ENCODE measurements around the gene RASSF8.

RASSF8 gene

DNA sequence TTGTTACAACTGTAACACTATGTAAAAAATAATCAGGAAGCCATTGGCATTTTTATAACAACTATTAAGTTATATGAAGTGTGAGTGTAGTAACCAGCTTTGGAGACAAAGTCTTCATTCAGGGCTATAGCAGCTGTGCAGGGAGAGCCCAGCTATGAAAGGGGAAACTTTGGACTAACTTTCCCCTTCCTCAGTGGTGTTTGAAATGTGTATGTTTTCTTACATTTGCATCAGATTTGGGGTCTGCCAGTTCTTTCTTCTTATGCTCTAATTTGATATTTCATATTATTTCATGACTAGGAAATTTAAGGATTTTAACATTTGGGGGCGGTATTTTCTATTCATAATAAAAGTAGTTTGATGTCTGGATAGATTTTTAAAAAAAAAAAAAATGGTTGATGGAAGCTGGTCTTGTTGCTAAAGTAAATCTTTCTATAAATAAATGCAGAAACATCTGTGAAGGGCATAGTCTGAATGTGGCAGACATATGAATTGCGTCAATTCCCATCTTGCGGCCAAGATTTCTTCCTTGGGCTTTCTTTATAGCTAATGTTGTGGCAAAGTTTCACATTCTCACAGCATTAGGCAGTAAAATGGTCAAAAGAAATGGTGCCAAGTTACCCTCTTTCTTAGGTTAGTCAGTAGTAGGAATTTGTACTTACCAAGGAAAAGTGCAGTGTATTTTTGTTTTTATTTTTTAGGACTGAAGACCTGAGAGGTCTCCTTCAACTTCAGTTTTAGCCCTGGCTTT lies 35.6 kb downstream of the RASSF8 start:
- DNase-seq (ENCODE audit: low read depth): no peak

DNA sequence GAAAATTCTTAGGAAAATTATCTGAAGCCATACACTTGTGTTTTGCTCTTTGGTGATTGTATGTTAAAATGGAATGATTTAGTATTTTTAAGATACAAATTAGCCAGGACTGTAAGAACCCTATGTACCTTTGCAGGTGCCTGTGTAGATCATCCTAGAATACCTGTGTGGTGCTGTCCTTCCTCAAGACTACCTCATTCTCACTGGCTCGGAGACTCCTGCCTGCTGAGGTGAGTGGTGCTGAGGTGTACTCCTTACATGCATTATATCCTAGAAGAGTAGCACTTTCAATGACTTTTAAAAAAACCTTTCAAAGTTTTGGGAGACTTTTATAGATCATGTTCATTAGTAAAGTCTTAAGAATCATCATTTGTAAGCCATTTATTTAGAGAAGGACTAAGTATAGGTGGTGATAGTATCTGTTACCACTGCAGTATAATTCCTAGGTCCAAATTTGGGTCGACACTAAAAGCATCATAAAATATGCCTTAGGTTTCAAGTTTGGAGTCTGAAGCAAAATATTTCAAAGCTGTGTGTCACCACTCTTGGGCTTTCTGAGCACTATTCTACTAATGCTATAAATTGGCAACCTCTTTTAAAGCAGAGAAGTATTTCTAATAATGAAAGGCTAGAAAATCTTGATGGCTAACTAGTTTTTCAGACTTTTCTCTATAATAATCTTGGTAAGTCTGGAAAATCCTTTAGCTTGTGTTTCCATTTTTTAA lies 36.6 kb downstream of the RASSF8 start:
- DNase-seq (ENCODE audit: low read depth): no peak

DNA sequence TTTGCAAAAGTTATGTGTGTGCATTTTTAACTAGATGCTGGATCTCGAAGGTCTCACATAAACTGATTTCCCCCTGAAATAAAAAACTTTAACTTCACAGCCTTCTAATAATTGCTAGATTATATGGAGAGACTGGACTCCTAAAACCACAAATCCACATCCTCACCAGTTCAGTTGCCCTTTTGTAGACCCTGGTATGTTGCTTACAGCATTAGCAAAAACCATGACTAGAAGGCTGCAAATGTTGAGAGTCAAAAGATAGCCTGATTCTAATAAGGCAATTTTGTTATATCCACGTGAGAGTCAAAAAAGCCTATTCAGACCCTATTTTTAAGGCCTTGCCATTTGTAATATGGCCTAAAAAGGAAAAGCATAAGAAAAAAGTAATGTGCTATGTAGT lies 37.4 kb downstream of the RASSF8 start:
- no peak for DNase-seq (ENCODE audit: low read depth)

DNA sequence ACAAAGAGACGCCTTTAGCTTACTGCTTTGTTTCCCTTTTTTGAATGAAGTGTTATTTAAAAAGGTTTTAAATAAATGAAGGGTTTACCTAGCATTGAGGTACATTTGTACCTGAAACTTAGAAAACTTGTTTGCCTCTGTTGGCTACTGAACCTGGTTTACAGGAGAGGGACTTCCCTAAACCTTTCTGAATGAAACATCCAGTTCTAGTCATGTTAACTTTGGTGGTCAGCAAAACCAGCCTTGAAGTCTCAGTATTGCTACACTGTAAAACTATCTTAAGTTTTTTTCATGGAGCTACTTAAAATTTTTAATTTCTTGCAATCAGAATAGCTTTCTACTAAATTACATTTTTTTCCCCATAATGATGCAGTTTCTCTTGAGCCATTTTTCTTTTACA lies 38.2 kb downstream of the RASSF8 start:
- DNase-seq (ENCODE audit: low read depth): no peak

DNA sequence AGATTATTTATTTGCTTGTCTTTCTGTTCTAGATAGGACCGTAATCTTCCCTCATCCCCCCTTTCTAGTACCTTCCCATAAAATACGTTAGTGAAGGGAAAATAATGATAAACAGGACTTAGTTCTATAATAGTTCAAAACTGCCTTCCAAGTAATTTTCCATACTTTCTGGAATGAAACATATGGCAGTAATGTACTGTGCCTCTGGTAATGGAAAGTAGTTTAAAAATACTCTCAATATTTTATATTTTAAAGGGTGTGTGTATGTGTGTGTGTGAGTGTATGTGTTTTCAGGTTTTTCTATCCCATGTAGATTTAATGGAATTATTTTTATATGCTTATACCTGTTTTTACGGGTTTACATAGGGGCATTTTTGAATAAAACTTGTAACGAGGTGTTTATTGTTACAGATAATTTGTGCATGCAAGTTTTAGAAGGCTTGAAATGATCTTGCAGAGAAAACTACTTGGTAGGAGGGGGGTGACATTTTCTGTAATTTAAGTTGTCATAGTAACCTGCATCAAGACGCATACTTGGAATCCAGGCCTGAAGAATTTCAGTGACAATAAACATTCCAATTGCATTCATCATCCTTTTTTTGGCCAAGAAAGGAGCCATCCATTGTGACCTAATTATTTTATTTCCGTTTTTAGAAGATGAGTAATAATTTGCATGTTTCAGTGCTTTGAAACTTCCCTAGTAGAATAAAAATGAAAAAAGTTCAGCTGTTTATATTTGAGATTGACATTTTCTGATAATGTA lies 38.9 kb downstream of the RASSF8 start:
- DNase-seq (ENCODE audit: low read depth): no peak

DNA sequence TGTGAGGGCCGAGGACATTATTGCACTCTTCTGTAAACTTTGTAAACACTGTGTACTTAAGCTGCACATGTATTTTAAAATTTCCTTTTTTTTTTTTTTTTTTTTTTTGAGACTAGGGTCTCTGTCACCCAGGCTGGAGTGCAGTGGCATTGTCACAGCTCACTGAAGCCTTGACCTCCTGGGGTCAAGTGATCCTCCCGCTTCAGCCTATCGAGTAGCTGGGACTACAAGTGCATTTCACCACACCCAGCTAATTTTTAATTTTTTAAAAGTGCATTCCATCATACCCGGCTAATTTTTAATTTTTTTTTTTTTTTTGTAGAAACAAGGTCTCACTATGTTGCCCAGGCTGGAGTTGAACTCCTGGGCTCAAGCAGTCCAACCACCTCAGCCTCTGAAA lies 42.4 kb downstream of the RASSF8 start:
- no peak for DNase-seq (ENCODE audit: low read depth)

DNA sequence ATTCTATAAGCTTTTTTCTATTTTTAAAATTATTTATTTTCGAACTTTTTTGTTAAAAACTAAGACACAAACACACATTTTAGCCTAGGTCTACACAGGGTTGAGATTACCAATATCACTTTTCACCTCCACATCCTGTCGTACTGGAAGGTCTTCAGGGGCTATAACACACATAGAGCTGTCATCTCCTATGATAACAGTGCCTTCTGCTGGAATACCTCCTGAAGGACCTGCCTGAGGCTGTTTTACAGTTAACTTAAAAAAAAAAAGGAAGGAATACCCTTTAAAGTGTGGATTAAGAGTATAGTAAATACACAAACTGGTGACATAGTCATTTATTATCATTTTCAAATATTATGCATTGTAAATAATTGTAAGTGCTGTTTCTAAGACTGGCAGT lies 43.0 kb downstream of the RASSF8 start:
- no peak for DNase-seq (ENCODE audit: low read depth)

DNA sequence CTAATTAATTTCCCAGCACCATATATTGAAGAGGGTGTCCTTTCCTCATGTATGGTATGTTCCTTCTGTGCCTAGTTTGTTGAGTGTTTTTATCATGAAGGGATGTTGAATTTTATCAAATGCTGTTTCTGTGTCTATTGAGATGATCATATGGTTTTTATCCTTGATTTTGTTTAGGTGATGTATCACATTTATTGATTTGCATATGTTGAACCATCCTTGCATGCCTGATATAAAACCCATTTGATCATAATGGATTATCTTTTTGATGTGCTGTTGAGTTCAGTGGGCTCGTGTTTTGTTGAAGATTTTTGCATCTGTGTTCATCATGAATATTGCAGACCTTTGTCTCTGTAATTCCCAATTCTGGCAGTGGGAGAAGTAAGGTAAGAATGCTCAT lies 44.6 kb downstream of the RASSF8 start:
- DNase-seq (ENCODE audit: low read depth): no peak

DNA sequence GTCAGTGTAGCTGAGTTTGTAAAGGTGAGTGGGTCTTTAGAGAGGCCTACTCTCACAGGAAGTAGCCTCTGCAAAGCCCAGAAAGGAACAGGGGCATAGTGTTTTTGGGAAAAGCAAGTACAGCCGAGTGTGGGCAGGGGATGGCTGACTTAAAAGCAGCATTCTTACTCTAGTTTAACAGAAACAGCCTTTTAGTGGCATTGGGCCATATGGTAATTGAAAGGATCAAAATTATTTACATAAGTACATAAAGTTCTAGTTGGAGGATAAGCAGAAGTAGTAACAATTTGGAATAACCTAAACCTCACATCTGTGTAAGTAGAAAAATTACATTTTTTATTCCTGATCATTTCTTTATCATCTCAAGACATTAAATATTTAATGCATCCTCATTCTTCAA lies 49.1 kb downstream of the RASSF8 start:
- no peak for DNase-seq (ENCODE audit: low read depth)

DNA sequence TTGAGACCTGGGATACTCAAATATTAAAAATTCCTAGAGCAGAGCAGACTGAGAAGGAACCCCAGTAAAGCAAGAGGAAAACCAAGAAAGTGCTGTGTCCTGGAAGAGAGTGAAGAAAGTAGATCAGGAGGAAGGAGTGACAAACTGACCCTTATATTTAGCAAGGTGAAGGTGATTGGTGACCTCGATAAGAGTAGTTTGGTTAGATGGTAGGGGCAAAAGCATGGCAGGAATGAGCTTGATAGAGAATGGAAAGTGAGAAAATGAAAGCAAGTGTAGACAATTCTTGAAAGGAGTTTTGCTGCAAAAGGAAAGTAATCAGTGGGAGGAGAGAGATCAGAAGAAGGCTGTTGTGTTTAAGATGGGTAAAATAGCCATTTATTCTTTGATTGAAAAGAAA lies 51.1 kb downstream of the RASSF8 start:
- DNase-seq (ENCODE audit: low read depth): no peak

DNA sequence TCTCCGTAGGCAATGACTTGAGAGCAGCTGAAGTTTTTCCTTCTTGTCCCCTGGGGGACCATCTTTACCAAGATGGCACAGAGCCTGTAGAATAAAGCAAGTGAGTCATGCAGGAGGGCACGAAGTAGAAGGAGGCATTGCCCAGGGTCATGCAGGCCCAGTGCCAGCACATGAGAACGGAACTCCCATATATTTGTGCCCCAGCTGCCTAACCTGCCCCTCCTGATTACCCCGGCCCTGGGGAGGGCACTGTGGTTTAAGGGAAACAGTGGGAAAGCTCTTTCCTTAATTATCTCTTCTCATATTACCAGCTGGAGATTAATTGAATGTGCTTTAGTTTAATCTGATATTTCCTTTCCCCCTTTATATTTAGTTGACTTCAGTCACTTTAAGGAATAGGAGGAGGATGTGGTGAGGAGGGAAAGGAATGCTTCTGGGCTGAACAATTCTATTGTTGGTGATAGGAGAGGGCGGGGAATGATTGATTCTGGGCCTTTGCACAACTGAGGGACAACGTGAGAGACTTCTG lies 51.9 kb downstream of the RASSF8 start:
- no peak for DNase-seq (ENCODE audit: low read depth)

DNA sequence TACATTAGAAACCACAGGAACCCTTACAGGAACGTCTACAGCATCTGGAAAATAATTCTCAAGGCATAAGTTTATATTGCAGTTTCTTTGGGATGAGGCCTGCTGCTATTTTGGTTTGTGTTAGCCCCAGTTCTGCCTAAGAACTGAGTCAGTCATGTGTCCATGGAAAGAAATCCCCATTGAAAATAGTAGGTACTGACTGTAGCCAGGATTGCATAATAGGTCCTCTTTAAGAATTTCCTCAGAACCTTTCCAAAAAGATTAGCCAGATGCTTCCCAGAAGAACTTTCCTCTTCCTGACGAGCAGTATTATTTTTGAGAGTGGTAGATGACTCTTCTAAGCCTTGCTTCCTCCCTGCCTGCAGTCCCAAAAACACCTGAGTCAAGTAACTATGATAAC lies 52.6 kb downstream of the RASSF8 start:
- no peak for DNase-seq (ENCODE audit: low read depth)

DNA sequence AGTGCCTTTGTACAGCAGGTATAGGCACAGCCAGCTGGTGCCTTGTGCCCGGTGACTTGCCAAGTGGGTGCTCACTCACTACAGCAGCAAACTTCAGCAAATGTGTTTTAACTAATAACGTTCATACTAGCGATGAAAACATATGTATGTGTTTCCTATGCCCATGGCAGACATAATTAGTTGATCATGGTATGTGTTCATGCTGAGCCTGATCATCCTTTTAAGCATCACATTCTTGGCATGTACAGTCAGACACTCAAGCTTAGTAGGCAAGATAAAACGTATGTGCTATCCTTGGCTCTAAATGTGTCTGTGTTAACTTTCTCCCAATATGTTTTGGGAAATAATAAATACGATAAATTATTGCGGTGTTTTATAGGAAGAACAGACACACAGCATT lies 55.6 kb downstream of the RASSF8 start:
- DNase-seq (ENCODE audit: low read depth): no peak

DNA sequence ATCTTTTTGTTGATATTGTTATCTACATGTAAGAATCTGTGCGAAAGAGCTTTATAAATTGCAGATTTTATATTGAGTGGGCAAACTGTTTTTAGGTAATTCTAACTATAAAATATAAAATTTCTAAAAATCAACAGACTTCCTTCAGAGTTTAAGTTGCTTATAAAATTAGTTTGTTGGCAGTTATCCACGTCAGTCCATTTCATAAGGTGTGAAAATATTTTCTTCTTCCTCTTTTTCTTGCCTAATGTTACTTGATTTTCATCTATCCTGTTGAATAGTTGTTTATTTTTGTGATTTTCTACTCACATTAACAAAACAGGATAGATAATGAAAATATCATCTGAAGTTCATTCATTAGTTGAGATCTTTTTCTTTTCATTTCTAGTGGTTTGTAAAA lies 58.0 kb downstream of the RASSF8 start:
- no peak for DNase-seq (ENCODE audit: low read depth)

DNA sequence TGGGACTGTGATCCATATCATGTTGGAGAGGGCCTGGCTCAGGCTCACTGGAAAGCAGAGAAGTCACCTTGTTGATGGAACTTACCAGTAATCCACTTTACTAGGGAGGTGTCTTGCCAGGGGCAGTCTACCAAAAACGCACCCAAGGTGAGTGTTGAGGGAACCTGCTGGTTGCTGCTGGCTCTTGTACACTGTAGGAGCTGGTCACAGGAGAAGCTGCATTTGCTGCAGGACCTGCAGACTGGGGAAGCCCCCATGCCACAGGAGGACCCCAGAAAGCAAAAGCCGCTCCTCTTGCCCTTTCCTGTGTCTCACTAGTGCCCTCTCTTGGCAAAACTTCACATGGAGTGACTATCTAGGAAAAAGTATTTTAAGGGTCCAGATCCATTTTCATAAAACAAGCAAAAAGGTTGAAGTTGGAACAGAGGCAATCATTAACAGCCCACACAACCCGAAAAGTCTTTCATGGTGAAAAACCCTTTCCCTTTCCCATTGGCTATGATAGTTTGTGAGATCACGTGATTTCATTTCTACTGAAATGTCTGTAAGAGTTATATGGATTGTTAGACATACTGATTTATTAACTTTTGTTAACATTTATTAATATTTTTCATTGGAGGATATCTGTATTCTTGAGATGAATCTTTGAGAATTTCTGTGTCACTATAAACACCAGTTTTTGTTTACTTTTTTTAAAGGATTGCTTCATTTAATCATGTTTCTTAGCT lies 59.2 kb downstream of the RASSF8 start:
- no peak for DNase-seq (ENCODE audit: low read depth)

DNA sequence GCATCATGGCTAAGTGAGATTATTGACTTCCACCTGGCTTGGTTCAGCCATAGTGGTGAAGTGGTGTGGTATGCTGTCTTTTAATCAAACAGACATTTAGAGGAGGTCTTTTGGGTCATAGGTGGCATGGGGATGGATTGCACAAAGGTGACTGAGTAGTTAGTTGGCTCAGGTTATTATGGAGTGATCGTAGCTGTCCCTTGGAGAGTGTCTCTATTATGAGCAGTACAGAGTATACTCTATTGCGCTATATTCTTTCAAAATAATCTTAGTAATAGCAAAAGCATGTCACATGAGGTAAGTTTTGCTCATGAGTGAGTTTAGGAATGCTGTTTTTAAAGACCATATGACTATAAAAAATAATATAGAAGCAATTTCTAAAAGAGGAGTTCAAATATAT lies 60.4 kb downstream of the RASSF8 start:
- DNase-seq (ENCODE audit: low read depth): no peak

DNA sequence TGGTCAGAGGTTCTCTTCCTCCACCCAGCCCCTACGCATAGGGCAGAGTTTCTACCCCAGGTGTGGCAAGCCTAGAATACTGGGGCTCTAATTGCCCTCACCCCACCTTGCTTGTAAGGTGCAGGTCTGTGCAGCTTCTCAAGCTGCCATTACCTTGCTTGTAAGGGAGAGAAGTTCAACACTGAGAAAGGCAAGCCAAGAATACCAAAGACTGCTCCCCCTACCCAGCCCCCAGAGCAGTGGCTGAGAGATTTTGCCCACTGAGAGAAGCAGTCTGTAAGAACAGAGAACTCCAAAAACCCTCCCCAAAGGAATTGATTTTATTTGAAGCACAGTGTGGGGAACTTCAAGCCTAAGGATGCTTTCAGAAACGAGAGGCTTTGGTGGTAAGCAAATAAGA lies 63.1 kb downstream of the RASSF8 start:
- no peak for DNase-seq (ENCODE audit: low read depth)

DNA sequence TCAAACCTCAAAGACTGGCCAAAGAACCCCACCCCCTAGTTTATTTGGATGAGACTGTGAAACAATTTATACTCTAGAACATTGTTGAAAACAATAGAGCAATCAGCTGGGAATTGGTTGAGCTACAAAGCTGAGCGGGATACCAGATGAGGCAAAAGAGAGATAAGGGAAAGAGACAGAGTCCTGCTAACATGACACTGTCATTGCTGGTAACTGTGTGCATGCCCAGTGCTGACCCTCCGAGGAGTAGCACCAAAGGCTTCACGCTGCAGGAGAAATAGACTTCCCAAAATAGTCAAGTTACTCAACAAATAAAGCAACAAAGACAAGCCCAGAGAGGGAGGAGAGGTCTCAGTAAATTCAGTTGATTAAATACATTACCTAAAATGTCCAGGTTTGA lies 63.6 kb downstream of the RASSF8 start:
- no peak for DNase-seq (ENCODE audit: low read depth)

DNA sequence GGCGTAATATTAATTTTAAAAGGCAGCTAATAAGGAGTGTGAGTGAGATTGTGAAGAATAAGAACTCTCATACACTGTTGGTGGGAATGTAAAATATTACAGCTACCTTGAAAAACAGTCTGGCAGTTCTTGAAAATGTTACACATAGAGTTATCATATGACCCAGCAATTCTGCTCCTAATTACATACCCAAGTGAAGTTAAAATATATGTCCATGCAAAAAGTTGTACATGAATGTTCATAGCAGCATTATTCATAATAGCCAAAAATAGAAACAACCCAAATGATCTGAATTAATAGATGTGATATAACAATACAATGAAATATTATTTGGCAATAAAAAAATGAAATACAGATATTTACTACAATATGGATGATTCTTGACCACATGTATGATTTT lies 68.2 kb downstream of the RASSF8 start:
- DNase-seq (ENCODE audit: low read depth): no peak

DNA sequence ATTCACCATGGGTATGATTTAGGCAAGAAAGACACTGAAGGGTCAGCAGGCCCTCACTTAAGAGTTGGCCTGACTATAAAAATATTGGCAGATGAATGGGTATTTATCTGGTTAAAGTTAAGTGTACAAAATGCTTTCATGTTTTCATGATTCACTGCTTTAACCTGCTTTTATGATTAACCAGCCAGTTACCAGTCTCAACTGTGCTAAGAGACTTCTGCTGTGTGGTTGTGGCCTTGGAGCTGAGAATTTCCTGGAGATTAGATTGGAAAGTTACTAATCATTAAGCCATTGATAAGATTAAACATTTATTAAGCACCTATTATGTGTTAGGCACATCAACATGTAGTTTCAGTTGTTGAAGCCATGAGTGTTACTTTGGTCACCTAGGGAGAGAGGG lies 68.9 kb downstream of the RASSF8 start:
- DNase-seq (ENCODE audit: low read depth): no peak

DNA sequence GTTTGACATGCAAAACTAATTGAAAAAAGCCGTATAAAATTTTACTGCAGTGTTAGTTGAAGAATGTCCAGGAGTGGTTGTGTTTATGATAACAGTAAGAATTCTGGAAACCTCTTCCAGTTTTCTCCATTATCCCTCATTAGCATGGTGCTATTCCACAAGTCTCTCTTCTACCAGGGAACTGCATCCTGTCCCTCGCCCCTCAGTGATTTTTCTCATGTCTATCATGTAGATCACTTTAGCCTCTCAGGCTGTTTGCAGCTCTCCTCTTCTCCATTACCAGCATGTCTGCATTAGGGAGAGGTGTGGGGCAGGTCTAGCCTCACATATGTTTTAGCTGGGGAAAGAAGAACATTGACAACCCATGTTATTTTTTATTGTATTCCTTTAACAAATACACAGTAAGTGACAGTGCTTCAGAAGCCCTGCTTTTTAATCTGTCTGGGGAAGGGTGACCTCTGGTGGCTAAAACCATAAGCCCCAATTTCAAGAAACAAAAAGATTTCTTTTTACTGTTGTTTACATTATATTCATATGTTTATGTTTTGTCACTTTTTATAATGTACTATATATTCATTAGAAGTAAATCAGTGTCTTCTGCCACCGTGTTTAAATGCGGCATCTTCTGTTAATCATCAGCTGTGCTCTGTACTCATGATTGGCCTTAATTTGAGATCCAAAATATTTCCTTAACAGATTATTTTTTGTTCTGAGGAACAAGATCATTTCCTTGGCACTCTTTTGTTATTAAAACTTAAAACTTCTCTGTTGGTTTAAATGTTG lies 70.7 kb downstream of the RASSF8 start:
- no peak for DNase-seq (ENCODE audit: low read depth)

DNA sequence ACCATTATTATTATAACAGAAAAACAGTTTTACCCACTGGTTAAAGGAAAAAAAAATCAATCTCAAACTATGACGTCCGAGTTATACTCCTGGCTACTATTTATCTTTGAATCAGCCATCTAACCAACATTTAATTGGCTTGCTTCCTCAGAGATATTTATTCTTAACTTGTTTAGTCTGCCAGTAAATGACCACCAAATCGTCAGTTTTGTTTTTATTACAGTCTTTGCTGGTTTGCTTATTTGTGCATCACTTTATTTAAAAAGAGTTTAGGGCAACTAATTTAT lies 71.2 kb downstream of the RASSF8 start:
- no peak for DNase-seq (ENCODE audit: low read depth)
